ENCODE data around the gene NOS3. TPM values are rescaled to one million over a fixed set of nuclear protein-coding genes. Genes with fewer than 3 reads are reported as not detected.

NOS3 gene
- total and polyA plus RNA-seq, 2 donors (not counting 3 experiments of a cell fraction or from before 2014, with no cell fraction given), result 82.8 to 95.1 TPM

DNA sequence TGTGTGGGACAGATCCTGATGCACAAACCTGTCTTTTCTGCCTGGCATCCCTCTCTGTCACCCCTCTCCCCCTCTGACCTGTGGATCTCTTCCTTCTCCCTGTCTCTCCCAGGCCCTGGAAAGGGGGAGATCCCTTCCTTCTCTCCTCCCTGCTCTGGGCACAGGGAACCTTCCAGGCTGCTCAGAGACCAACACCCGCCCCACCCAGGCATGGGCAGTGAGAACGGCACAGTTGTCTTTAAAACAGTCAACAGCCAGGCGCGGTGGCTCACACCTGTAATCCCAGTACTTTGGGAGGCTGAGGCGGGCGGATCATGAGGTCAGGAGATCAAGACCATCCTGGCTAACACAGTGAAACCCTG lies 47.4 kb upstream of the NOS3 start:
- no peaks in the 10 kb centered on the region for H3K79me2 ChIP-seq (ENCODE audit: control insufficient read depth, insufficient read depth, low read length)
- no peaks in the 10 kb centered on the region for H3K9me3 ChIP-seq (replicated peaks; ENCODE audit: control insufficient read depth, insufficient read depth, low read length)
- ChIA-PET POLR2A (no interaction called here), CTCF (no interaction called here)
- no peak overlapping the region for H3K27ac ChIP-seq (ENCODE audit: insufficient read depth, low read depth, low read length)
- H3K9ac ChIP-seq (replicated peaks; ENCODE audit: extremely low read depth, insufficient read depth, low read length), result no peak overlapping the region
- no peaks in the 10 kb centered on the region for H4K20me1 ChIP-seq (replicated peaks; ENCODE audit: control insufficient read depth, extremely low read depth, insufficient read depth, low read length)
- no peak overlapping the region for H3K4me3 ChIP-seq (replicated peaks in 1 of 3; ENCODE audit: insufficient read depth in 1 of 3, low read depth in 1 of 3, low read length in 3 of 3)
- no peaks in the 10 kb centered on the region for H3K9me1 ChIP-seq (replicated peaks; ENCODE audit: control insufficient read depth, extremely low read depth, insufficient read depth, low read length)
- peaks cover 11% of the 10 kb centered on the region in 2 experiments for H3K27me3 ChIP-seq (ENCODE audit: control insufficient read depth in 2 of 2, insufficient read depth in 2 of 2, low read length in 2 of 2)
- H3K4me2 ChIP-seq (ENCODE audit: insufficient read depth, low read length), result no peak overlapping the region
- TF ChIP-seq MYC (IDR thresholded peaks at IDR 0.05; ENCODE audit: low read depth, low read length) (no peak), FOS (IDR thresholded peaks at IDR 0.05; ENCODE audit: borderline replicate concordance, insufficient read depth, low read length) (no peak), GATA2 (IDR thresholded peaks at IDR 0.05; ENCODE audit: insufficient read depth, insufficient read length, low read depth, low read length) (no peak), POLR2A (IDR thresholded peaks at IDR 0.05; ENCODE audit: low read depth, low read length) (no peak), JUN (IDR thresholded peaks at IDR 0.05; ENCODE audit: borderline replicate concordance, insufficient read depth, insufficient read length, low read depth) (no peak), POLR2AphosphoS5 (IDR thresholded peaks at IDR 0.05; ENCODE audit: insufficient read depth, low read depth, low read length) (no peak), EZH2 (IDR thresholded peaks at IDR 0.05; ENCODE audit: borderline replicate concordance, low read depth, low read length, severe bottlenecking) (no peak)
- TF ChIP-seq, protein P1, sequence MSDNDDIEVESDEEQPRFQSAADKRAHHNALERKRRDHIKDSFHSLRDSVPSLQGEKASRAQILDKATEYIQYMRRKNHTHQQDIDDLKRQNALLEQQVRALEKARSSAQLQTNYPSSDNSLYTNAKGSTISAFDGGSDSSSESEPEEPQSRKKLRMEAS (IDR thresholded peaks at IDR 0.05; ENCODE audit: insufficient read depth, insufficient read length), result no peak
- TF ChIP-seq, protein P2, sequence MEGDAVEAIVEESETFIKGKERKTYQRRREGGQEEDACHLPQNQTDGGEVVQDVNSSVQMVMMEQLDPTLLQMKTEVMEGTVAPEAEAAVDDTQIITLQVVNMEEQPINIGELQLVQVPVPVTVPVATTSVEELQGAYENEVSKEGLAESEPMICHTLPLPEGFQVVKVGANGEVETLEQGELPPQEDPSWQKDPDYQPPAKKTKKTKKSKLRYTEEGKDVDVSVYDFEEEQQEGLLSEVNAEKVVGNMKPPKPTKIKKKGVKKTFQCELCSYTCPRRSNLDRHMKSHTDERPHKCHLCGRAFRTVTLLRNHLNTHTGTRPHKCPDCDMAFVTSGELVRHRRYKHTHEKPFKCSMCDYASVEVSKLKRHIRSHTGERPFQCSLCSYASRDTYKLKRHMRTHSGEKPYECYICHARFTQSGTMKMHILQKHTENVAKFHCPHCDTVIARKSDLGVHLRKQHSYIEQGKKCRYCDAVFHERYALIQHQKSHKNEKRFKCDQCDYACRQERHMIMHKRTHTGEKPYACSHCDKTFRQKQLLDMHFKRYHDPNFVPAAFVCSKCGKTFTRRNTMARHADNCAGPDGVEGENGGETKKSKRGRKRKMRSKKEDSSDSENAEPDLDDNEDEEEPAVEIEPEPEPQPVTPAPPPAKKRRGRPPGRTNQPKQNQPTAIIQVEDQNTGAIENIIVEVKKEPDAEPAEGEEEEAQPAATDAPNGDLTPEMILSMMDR (IDR thresholded peaks at IDR 0.05; ENCODE audit: extremely low read depth in 1 of 2, insufficient read depth in 1 of 2, low read depth in 1 of 2, low read length in 2 of 2), result no peak
- DNase-seq (ENCODE audit: low read depth, low spot score) (no peak), FAIRE-seq (no peak)
- no TSS peak for BruUV-seq (replicated peaks)
- no peaks in the 10 kb centered on the region for H3K4me1 ChIP-seq (ENCODE audit: control insufficient read depth, extremely low read depth, insufficient read depth, low read length)
- intact Hi-C loops (cut with micrococcal nuclease), result loop anchor here (5.0 kb wide), 1 partner anchor 41 kb away; no protein-coding TSS in a partner anchor
- H2AFZ ChIP-seq (ENCODE audit: low read depth, low read length), result no peak overlapping the region
- H3K36me3 ChIP-seq (ENCODE audit: control insufficient read depth in 2 of 2, extremely low read depth in 1 of 2, insufficient read depth in 2 of 2, low read length in 2 of 2), result no peaks in the 10 kb centered on the region
- dilution Hi-C loops (cut with MboI; ENCODE audit: extremely low pct_ligation_motif_present, low sequenced_read_pairs), result no loop called here
